ENCODE measurements around the gene RABGEF1. TPM values are rescaled to one million over a fixed set of nuclear protein-coding genes. Genes with fewer than 3 reads are reported as not detected.

Gene RABGEF1
- total RNA-seq, 4 donors from 2014 or later, result 43.0 to 46.3 (median 44.3) TPM

GRCh38 chr7:66768865-66769832 is 28.6 kb downstream of the RABGEF1 start:
- no peak for TF ChIP-seq CTCF (IDR thresholded peaks at IDR 0.05; ENCODE audit: low read depth)

GRCh38 chr7:66769833-66770512 is 29.4 kb downstream of the RABGEF1 start:
- TF ChIP-seq CTCF (IDR thresholded peaks at IDR 0.05; ENCODE audit: low read depth), result no peak

GRCh38 chr7:66771795-66772194 is 31.3 kb downstream of the RABGEF1 start:
- no peak for TF ChIP-seq CTCF (IDR thresholded peaks at IDR 0.05; ENCODE audit: low read depth)

- no peak for TF ChIP-seq CTCF (IDR thresholded peaks at IDR 0.05; ENCODE audit: low read depth)
Measured at GRCh38 chr7:66776800-66777442, 36.4 kb downstream of the RABGEF1 start.

DNA sequence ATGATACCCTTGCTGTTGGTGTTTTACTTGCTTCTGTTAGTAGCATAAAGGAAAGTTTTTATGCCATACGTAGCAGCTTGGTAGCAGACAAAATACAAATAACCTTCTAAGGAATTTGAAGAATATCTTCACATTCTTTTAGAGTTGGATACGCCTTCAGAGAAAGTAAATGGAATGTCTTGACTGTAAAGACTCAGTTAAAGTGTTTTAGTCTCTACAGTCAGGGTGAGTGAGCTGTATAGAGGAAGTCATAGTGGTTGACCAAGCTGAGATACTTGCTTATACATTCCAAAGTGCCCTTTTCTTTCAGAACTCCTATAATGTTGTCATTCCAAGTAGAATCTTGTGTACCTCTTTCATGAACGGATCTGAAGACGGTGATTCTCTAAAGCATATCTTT is 37.7 kb downstream of the RABGEF1 start:
- no peak for TF ChIP-seq CTCF (IDR thresholded peaks at IDR 0.05; ENCODE audit: low read depth)

- TF ChIP-seq CTCF (IDR thresholded peaks at IDR 0.05; ENCODE audit: low read depth), result no peak
Measured at GRCh38 chr7:66779669-66780409, 39.3 kb downstream of the RABGEF1 start.
